Occipital lobe (tissue), 2 donors: ENCODE data around the gene GIMAP6. TPM values are rescaled to one million over a fixed set of nuclear protein-coding genes. Genes with fewer than 3 reads are reported as not detected.
"Not testable (repeated sequence)": the region's sequence is repeated elsewhere in the genome, so short reads cannot be mapped to it uniquely, and the experiment has no call there.

Experiments used
- DNase-seq: peaks from one replicate; lab custom pipeline; 2025; lab: John Stamatoyannopoulos, UW
- total RNA-seq: library from RNA; depleted of rRNA; stranded (reverse); fragments of >200 nt; gene quantifications from one replicate; pipeline ENCODE4 v1.2.3, GENCODE V29; 2014

Gene GIMAP6
- total RNA-seq, 1 donor from 2014 or later, result 5.5 TPM

GRCh38 chr7:150645259-150646020 is 13.3 kb upstream of the GIMAP6 start:
- DNase-seq, result no peak

DNA sequence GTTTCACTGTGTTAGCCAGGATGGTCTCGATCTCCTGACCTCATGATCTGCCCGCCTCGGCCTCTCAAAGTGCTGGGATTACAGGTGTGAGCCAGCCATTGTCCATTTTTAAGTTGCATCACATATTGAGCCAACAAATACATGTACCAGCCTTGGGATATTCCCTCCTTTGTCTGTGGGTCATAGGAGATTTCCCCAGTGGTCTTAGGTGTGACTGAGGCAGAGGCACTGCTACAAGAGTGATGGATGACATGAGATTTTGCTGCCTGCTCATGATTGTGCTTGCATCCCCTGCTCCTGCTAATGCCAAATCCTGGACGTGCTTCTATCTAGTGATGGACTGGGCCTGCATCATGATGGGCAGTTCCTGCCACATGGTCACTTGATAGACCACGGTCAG is 10.7 kb upstream of the GIMAP6 start:
- no peak for DNase-seq

- no peak for DNase-seq
These were observed 9.7 kb upstream of the GIMAP6 start for GRCh38 chr7:150641854-150642253.

GRCh38 chr7:150633926-150634325 is 1.7 kb upstream of the GIMAP6 start:
- no peak for DNase-seq

DNA sequence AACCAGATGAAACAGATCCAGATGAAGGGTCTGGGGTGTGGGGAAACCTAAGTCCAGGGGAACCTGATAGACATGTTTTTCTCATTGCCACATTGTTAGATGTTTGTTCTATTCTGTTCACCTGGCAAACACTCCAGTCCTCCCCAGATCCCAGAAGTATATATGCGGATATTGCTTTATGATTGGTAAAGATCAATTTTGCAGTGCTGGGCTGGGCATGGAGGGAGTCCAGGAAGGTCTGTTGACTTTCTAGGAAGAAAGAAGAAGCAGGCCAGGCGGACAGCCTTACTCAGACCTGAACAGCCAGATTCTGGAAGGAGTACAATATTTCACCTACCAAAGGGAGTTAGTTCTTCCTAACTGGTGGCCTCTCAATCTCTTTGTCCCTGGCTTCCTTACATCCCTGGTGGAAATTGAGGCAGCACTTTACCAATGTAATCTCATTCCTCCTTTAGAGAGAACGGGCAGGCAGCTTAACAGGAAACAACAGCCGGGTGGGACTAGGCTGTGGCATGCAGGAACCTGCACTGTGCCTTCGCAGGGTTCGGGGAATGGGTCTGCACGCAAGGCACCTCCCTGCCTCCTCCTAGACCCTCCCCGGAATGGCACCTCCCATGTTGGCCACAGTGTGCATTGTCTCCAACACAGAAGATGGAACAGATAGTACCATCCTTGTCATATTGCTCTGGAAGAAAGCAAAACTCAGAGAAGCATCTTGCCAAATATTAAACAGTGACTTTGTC is 930 bp downstream of the GIMAP6 start:
- no peak for DNase-seq

DNA sequence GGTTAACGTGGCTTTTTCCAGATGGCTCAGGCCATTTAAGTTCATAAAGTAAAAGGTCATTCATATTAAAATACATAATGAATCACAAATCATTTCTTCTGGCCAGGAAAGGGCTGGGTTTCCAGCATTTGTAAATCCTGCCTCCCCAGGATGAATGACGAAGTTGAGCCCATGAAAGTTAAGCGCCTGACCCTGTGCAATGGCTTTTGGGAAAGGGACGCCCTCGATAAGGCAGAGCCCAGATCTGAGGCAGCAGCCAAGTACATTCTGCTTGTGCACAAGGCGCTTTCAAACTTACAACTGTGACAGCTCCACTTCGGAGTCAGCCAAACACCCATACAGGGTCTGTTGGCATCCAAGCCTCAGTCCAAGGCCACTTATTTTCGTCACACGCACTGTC is 2.8 kb downstream of the GIMAP6 start:
- DNase-seq, result no peak

DNA sequence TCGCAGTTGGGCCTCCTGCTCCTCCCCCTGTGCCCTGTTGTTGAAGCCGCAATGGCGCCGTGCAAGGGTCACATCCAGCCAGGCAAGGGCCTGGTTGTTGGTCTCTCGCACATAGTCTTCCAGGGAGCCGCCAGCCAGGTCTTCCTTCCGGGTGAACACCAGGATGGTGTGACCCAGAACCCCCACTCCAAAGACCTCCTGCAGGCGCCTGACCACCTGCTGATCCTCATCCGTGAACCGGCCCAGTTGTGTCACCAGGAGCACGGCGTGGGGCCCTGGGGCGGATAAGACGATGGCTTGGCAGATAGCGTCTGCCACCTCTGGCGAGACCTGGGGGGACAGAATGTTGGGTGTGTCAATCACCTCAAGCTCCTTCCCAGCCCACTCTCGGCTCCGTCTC is 4.2 kb downstream of the GIMAP6 start:
- DNase-seq, result no peak

DNA sequence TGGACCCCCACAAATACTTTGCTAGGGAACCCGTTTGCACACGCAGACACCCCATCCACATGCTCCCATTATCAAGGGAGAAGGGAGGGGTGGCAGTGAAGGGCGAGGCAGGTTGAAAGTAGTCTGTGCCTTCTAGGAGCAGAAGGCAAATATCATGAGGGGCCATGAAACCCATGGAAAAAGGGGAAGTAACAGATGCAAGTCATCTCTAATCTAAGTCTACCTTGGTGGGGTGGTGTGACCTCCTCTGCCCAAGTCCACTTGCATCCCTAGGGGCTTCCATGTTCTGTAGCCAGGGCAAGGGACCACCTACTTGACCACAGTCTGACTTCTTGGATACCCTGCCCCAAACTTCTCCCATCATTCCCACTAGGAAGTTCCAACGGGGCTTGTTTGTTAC is 5.5 kb downstream of the GIMAP6 start:
- no peak for DNase-seq

GRCh38 chr7:150621376-150621775 is 10.8 kb downstream of the GIMAP6 start:
- no peak for DNase-seq

DNA sequence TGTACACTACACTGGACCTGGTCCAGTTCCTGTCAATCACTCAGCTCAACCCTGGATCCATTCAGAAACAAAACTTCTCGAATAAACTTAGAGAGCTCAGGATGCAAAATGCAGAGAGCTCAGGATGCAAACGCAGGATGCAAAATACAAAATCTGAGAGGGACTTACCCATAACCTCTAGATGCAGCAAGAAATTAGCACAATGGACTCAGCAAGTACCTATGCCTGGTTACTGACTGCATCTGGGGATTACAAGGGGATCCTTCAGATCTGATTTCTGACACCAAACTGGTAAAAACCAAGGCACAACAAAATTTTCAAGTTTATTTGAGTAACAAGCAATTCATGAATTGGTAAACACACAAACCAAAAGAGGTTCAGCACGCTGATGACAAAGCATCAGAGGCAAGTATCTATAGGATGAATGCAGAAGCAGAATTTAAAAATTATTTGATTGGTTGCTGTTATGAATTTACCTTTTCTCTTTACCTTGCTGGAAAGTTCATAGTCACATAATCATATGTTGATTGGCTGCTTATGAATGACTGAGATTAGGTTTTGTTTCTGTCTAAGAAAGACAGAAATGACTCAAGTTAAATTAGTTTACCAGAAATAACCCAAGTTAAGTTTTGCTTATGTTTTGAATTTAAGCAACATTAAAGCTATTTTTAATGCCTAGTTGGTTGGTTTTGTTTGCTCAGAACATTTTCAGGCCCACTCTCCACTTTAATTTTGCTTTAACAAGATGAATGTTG is 11.4 kb downstream of the GIMAP6 start:
- DNase-seq, result no peak

DNA sequence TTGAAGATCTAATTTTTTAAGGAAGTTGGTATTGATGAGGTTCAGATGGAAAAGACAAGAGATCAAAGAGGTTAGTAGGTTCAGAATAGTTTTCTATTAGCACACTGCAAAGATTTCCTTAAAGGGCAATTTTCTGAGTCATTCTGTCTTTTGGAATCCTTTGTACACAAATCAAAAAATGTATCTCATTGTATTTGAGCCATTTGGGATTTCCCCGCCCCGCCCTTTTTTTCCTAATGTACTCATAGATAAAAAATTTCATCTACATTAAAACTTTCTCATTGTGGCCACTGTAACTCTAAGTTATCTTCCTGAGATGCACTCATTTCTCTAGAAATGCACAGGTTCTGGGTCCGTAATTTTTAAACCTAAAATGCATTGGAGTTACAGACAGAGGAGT is 12.1 kb downstream of the GIMAP6 start:
- DNase-seq, result no peak

DNA sequence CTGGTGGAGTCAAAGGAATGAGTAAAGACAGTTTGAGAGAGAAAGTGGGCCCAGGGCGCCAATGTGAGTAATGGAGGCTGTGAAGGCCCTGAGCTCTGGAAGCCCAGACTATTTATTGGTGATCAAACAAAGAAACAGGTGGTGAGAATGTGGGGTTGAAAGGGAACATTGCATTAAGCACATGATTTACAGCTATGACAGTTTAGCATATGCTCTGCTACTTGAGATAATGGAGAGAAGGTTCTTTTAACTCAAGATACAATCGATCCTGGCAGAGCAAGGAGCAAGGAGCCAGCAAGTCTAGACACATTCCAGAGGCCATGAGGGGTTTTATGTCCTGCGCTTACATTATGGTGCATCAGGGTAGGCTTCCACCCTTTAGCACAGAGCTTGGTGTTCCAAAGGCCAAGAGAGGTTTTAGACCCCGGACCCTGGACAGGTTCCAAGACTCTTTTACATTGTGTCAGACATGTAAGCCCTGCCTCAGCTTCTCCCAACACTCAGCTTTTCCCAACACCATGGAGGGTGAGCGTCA is 16.9 kb downstream of the GIMAP6 start:
- not testable (repeated sequence) for DNase-seq

- not testable (repeated sequence) for DNase-seq
These were observed 17.8 kb downstream of the GIMAP6 start for GRCh38 chr7:150614426-150614825.

GRCh38 chr7:150613880-150614279 is 18.3 kb downstream of the GIMAP6 start:
- no peak for DNase-seq

GRCh38 chr7:150612925-150613324 is 19.3 kb downstream of the GIMAP6 start:
- no peak for DNase-seq

GRCh38 chr7:150610233-150610632 is 22.0 kb downstream of the GIMAP6 start:
- DNase-seq, result no peak

DNA sequence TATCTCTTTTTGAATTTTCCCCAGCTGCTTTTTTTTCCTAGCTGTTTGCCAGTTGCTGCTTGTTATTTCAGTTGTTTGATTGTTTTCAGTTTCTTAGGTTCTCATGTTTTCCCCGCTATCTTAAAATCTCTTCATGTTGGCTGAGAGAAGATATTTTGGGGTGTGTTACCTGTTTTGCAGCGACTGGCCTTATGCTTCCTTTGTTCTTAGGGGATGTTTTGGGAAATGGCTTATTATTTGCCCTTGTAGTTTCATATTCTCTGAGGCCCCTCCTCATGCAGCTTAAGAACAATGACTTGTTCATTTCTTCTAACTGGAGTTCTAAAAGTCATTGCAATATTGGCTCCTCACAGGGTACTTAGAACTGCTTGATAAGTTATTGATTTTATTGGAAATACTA is 28.6 kb downstream of the GIMAP6 start:
- not testable (repeated sequence) for DNase-seq

DNA sequence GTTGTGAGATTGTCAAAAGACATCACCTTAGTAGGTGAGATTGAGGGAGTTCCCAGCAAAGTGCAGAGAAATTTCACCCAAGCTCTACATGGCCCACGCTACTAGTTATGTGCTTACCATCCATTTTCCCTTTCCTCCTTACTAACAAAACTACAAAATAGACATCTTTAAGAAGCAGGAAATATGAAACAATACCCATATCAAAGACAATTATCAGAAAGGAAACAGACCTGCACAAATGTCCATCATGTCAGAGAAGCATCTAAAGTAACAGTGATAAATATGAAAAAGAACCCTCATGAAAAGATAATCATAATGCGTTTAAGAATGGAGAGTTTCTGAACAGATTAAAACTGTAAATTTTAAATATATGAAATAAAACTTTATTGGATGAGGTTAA is 36.8 kb downstream of the GIMAP6 start:
- no peak for DNase-seq

GRCh38 chr7:150594805-150595204 is 37.4 kb downstream of the GIMAP6 start:
- no peak for DNase-seq

GRCh38 chr7:150587551-150587950 is 44.6 kb downstream of the GIMAP6 start:
- no peak for DNase-seq

GRCh38 chr7:150586785-150587152 is 45.4 kb downstream of the GIMAP6 start:
- no peak for DNase-seq
